HL-60 (cell line): ENCODE results near the gene MYO3B.

Experiments
- SPI1 ChIP-seq: IDR thresholded peaks from 2 replicates; pipeline ENCODE4 v1.6.1; 2012; ENCODE audit warnings: low read depth, mild to moderate bottlenecking, borderline replicate concordance
- TF ChIP-seq, protein P1 (sequence below): IDR thresholded peaks from one replicate; pipeline ENCODE4 v1.5.1; 2011; ENCODE audit warnings: low read length, control low read depth, inconsistent platforms; ENCODE audit not compliant: insufficient read depth

DNA sequence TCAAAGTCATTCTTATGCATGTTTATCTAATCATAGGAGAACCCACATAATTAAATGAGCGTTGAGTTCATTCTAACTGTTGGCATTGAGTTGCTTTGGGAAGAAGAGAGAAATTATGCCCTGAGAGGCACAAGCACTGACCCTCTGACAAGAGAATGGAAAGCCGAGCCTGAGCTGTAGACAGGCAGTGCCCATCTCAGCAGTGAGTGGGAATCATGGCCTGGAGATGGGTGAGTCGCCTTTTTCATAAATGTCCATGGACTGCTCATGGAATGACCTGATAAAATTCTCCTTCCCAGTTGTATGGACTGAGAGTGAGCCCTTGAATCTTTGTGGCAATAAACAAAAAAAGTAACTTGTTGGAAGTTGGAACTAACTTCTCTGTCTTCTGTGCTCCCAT is 21.4 kb upstream of the MYO3B start:
- TF ChIP-seq, protein P1, sequence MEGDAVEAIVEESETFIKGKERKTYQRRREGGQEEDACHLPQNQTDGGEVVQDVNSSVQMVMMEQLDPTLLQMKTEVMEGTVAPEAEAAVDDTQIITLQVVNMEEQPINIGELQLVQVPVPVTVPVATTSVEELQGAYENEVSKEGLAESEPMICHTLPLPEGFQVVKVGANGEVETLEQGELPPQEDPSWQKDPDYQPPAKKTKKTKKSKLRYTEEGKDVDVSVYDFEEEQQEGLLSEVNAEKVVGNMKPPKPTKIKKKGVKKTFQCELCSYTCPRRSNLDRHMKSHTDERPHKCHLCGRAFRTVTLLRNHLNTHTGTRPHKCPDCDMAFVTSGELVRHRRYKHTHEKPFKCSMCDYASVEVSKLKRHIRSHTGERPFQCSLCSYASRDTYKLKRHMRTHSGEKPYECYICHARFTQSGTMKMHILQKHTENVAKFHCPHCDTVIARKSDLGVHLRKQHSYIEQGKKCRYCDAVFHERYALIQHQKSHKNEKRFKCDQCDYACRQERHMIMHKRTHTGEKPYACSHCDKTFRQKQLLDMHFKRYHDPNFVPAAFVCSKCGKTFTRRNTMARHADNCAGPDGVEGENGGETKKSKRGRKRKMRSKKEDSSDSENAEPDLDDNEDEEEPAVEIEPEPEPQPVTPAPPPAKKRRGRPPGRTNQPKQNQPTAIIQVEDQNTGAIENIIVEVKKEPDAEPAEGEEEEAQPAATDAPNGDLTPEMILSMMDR: no peak
- TF ChIP-seq SPI1: no peak
